ENCODE data around the gene SENP3. TPM values are rescaled to one million over a fixed set of nuclear protein-coding genes. Genes with fewer than 3 reads are reported as not detected.

The SENP3 gene
- 34.1 TPM for polyA plus RNA-seq (2013, experiment 1 of 2)
- polyA plus RNA-seq (2013, experiment 2 of 2), result 35.5 TPM

- no peak within 1 kb of the TSS for H2BK15ac ChIP-seq (ENCODE audit: low read length)
- H3K23ac ChIP-seq (ENCODE audit: low read depth, low read length, poor library complexity), result peak within 1 kb of the TSS; percentile 81
- peak within 1 kb of the TSS; percentile 97 for H3K18ac ChIP-seq (ENCODE audit: low read length)
- no peak within 1 kb of the TSS for H3K14ac ChIP-seq (ENCODE audit: low read length)
- no CpG with 5 or more reads among the region's 82 CpGs for WGBS, 2 donors (ENCODE audit: extremely low coverage in 2 of 2, insufficient read length in 2 of 2, insufficient replicate concordance in 1 of 2)
- peak; percentile 94 for DNase-seq (ENCODE audit: low spot score)
- peaks cover 24 to 25% of the 10 kb centered on the region in 2 donors for H3K4me1 ChIP-seq (ENCODE audit: control insufficient read depth in 2 of 2, insufficient read depth in 1 of 2, low read depth in 1 of 2, low read length in 2 of 2)
- H2AK5ac ChIP-seq (ENCODE audit: low read depth, low read length), result peak within 1 kb of the TSS; percentile 27
- peak within 1 kb of the TSS; percentile 94 for H2AFZ ChIP-seq (ENCODE audit: low read length)
- H3K9ac ChIP-seq (ENCODE audit: low read depth, low read length, poor library complexity), result peak within 1 kb of the TSS; percentile 95
- peaks cover 9% of the 10 kb centered on the region for H3K79me1 ChIP-seq (ENCODE audit: low read depth, low read length)
- peak within 1 kb of the TSS; percentile 85 to 86 for H3K4me3 ChIP-seq (ENCODE audit: low read length in 2 of 2)
- peak within 1 kb of the TSS; percentile 66 for H3K27ac ChIP-seq (replicated peaks; ENCODE audit: low read length)
- peak within 1 kb of the TSS; percentile 58 for H2BK5ac ChIP-seq (ENCODE audit: low read length)
- H3K4me2 ChIP-seq (ENCODE audit: insufficient read depth, low read length, poor library complexity, severe bottlenecking), result peak within 1 kb of the TSS; percentile 95
- no peaks in the 10 kb centered on the region for H3K9me3 ChIP-seq (replicated peaks in 1 of 2; ENCODE audit: control insufficient read depth in 2 of 2, insufficient read depth in 1 of 2, low read depth in 1 of 2, low read length in 2 of 2)
- H3K36me3 ChIP-seq (replicated peaks in 1 of 2; ENCODE audit: control insufficient read depth in 2 of 2, insufficient read depth in 2 of 2, low read length in 2 of 2), result peaks cover 19 to 35% of the 10 kb centered on the region in 2 donors
- no peak within 1 kb of the TSS for H3K4ac ChIP-seq (ENCODE audit: low read length)
- peak within 1 kb of the TSS; percentile 7 for H2BK12ac ChIP-seq (ENCODE audit: low read length)
- H4K8ac ChIP-seq (ENCODE audit: low read depth, low read length), result no peak within 1 kb of the TSS
- H3K27me3 ChIP-seq (ENCODE audit: control insufficient read depth in 3 of 3, insufficient read depth in 3 of 3, low read depth in 1 of 3, low read length in 3 of 3), result no peaks in the 10 kb centered on the region
- peak within 1 kb of the TSS; percentile 29 for H2BK120ac ChIP-seq (ENCODE audit: low read depth, low read length)
- no peak within 1 kb of the TSS for H4K91ac ChIP-seq (ENCODE audit: low read depth, low read length, poor library complexity)
Observed at GRCh38 chr17:7561589-7562207, at the start of gene SENP3. Gene SENP3 (plus strand): TSS chr17:7561919. CDS start chr17:7563077, 1,158 bp downstream.

GRCh38 chr17:7512105-7512504 is 49.6 kb upstream of the SENP3 start:
- H2BK15ac ChIP-seq (ENCODE audit: low read length), result no peak overlapping the region
- H3K4me1 ChIP-seq (ENCODE audit: control insufficient read depth in 2 of 2, insufficient read depth in 1 of 2, low read depth in 1 of 2, low read length in 2 of 2), result no peaks in the 10 kb centered on the region
- no peak overlapping the region for H3K27ac ChIP-seq (replicated peaks; ENCODE audit: low read length)
- H3K9ac ChIP-seq (ENCODE audit: low read depth, low read length, poor library complexity), result no peak overlapping the region
- no peak overlapping the region for H2BK12ac ChIP-seq (ENCODE audit: low read length)
- no peak for DNase-seq (ENCODE audit: low spot score)
- WGBS, 2 donors (ENCODE audit: extremely low coverage in 2 of 2, insufficient read length in 2 of 2, insufficient replicate concordance in 1 of 2), result no CpG with 5 or more reads among the region's 15 CpGs
- H3K23ac ChIP-seq (ENCODE audit: low read depth, low read length, poor library complexity), result no peak overlapping the region
- no peaks in the 10 kb centered on the region for H3K27me3 ChIP-seq (ENCODE audit: control insufficient read depth in 3 of 3, insufficient read depth in 3 of 3, low read depth in 1 of 3, low read length in 3 of 3)
- no peak overlapping the region for H3K18ac ChIP-seq (ENCODE audit: low read length)
- H3K79me1 ChIP-seq (ENCODE audit: low read depth, low read length), result no peaks in the 10 kb centered on the region
- H3K4me2 ChIP-seq (ENCODE audit: insufficient read depth, low read length, poor library complexity, severe bottlenecking), result no peak overlapping the region
- H3K4me3 ChIP-seq (ENCODE audit: low read length in 2 of 2), result no peak overlapping the region
- H3K36me3 ChIP-seq (replicated peaks in 1 of 2; ENCODE audit: control insufficient read depth in 2 of 2, insufficient read depth in 2 of 2, low read length in 2 of 2), result peaks cover 54 to 91% of the 10 kb centered on the region in 2 donors
- no peak overlapping the region for H2BK120ac ChIP-seq (ENCODE audit: low read depth, low read length)
- no peak overlapping the region for H3K14ac ChIP-seq (ENCODE audit: low read length)
- no peak overlapping the region for H2AK5ac ChIP-seq (ENCODE audit: low read depth, low read length)
- peak overlapping the region; percentile 44 for H3K4ac ChIP-seq (ENCODE audit: low read length)
- no peak overlapping the region for H2BK5ac ChIP-seq (ENCODE audit: low read length)
- H2AFZ ChIP-seq (ENCODE audit: low read length), result no peak overlapping the region
- H3K9me3 ChIP-seq (replicated peaks in 1 of 2; ENCODE audit: control insufficient read depth in 2 of 2, insufficient read depth in 1 of 2, low read depth in 1 of 2, low read length in 2 of 2), result no peaks in the 10 kb centered on the region
- no peak overlapping the region for H4K91ac ChIP-seq (ENCODE audit: low read depth, low read length, poor library complexity)
- H4K8ac ChIP-seq (ENCODE audit: low read depth, low read length), result no peak overlapping the region

- Histone ChIP-seq H3K36me3 (replicated peaks in 1 of 2; ENCODE audit: control insufficient read depth in 2 of 2, insufficient read depth in 2 of 2, low read length in 2 of 2) (peaks cover 52 to 83% of the 10 kb centered on the region in 2 donors), H3K23ac (ENCODE audit: low read depth, low read length, poor library complexity) (no peak overlapping the region), H2BK5ac (ENCODE audit: low read length) (no peak overlapping the region), H2BK15ac (ENCODE audit: low read length) (no peak overlapping the region), H3K4me1 (ENCODE audit: control insufficient read depth in 2 of 2, insufficient read depth in 1 of 2, low read depth in 1 of 2, low read length in 2 of 2) (no peaks in the 10 kb centered on the region), H2BK12ac (ENCODE audit: low read length) (no peak overlapping the region), H3K9ac (ENCODE audit: low read depth, low read length, poor library complexity) (no peak overlapping the region), H2AK5ac (ENCODE audit: low read depth, low read length) (no peak overlapping the region), H3K4me3 (ENCODE audit: low read length in 2 of 2) (no peak overlapping the region), H3K27me3 (ENCODE audit: control insufficient read depth in 3 of 3, insufficient read depth in 3 of 3, low read depth in 1 of 3, low read length in 3 of 3) (no peaks in the 10 kb centered on the region), H3K27ac (replicated peaks; ENCODE audit: low read length) (no peak overlapping the region), H3K18ac (ENCODE audit: low read length) (no peak overlapping the region), H3K79me1 (ENCODE audit: low read depth, low read length) (no peaks in the 10 kb centered on the region), H4K91ac (ENCODE audit: low read depth, low read length, poor library complexity) (no peak overlapping the region), H3K14ac (ENCODE audit: low read length) (no peak overlapping the region), H2AFZ (ENCODE audit: low read length) (no peak overlapping the region), H2BK120ac (ENCODE audit: low read depth, low read length) (no peak overlapping the region), H3K4ac (ENCODE audit: low read length) (no peak overlapping the region), H4K8ac (ENCODE audit: low read depth, low read length) (no peak overlapping the region), H3K4me2 (ENCODE audit: insufficient read depth, low read length, poor library complexity, severe bottlenecking) (no peak overlapping the region), H3K9me3 (replicated peaks in 1 of 2; ENCODE audit: control insufficient read depth in 2 of 2, insufficient read depth in 1 of 2, low read depth in 1 of 2, low read length in 2 of 2) (no peaks in the 10 kb centered on the region)
- 100% methylated on average over 1 of the region's 20 CpGs; no CpG with 5 or more reads in 1 of the 2 donors for WGBS, 2 donors (ENCODE audit: extremely low coverage in 2 of 2, insufficient read length in 2 of 2, insufficient replicate concordance in 1 of 2)
- no peak for DNase-seq (ENCODE audit: low spot score)
Observed at GRCh38 chr17:7512824-7513540, 48.7 kb upstream of the SENP3 start.

- no peak overlapping the region for H2BK12ac ChIP-seq (ENCODE audit: low read length)
- no peak overlapping the region for H2AK5ac ChIP-seq (ENCODE audit: low read depth, low read length)
Observed at GRCh38 chr17:7513850-7514419, 47.8 kb upstream of the SENP3 start.

More at GRCh38 chr17:7513850-7514419, 47.8 kb upstream of the SENP3 start:
- H2AFZ ChIP-seq (ENCODE audit: low read length), result no peak overlapping the region
- H2BK5ac ChIP-seq (ENCODE audit: low read length), result no peak overlapping the region
- H3K18ac ChIP-seq (ENCODE audit: low read length), result no peak overlapping the region
- H3K9ac ChIP-seq (ENCODE audit: low read depth, low read length, poor library complexity), result no peak overlapping the region
- no peak overlapping the region for H3K4me2 ChIP-seq (ENCODE audit: insufficient read depth, low read length, poor library complexity, severe bottlenecking)
- no peaks in the 10 kb centered on the region for H3K9me3 ChIP-seq (replicated peaks in 1 of 2; ENCODE audit: control insufficient read depth in 2 of 2, insufficient read depth in 1 of 2, low read depth in 1 of 2, low read length in 2 of 2)
- H3K27me3 ChIP-seq (ENCODE audit: control insufficient read depth in 3 of 3, insufficient read depth in 3 of 3, low read depth in 1 of 3, low read length in 3 of 3), result no peaks in the 10 kb centered on the region
- H4K91ac ChIP-seq (ENCODE audit: low read depth, low read length, poor library complexity), result no peak overlapping the region
- no peak overlapping the region for H3K4ac ChIP-seq (ENCODE audit: low read length)
- peaks cover 2% of the 10 kb centered on the region for H3K79me1 ChIP-seq (ENCODE audit: low read depth, low read length)
- H4K8ac ChIP-seq (ENCODE audit: low read depth, low read length), result no peak overlapping the region
- no peak overlapping the region for H3K14ac ChIP-seq (ENCODE audit: low read length)
- H3K36me3 ChIP-seq (replicated peaks in 1 of 2; ENCODE audit: control insufficient read depth in 2 of 2, insufficient read depth in 2 of 2, low read length in 2 of 2), result peaks cover 45 to 74% of the 10 kb centered on the region in 2 donors
- DNase-seq (ENCODE audit: low spot score), result no peak
- peak overlapping the region; percentile 65 for H3K23ac ChIP-seq (ENCODE audit: low read depth, low read length, poor library complexity)
- no peak overlapping the region for H2BK120ac ChIP-seq (ENCODE audit: low read depth, low read length)
- 100% methylated on average over 1 of the region's 17 CpGs; no CpG with 5 or more reads in 1 of the 2 donors for WGBS, 2 donors (ENCODE audit: extremely low coverage in 2 of 2, insufficient read length in 2 of 2, insufficient replicate concordance in 1 of 2)
- H2BK15ac ChIP-seq (ENCODE audit: low read length), result no peak overlapping the region
- H3K4me1 ChIP-seq (ENCODE audit: control insufficient read depth in 2 of 2, insufficient read depth in 1 of 2, low read depth in 1 of 2, low read length in 2 of 2), result no peaks in the 10 kb centered on the region
- no peak overlapping the region for H3K27ac ChIP-seq (replicated peaks; ENCODE audit: low read length)
- peak overlapping the region in 1 of 2 donors; percentile 24 for H3K4me3 ChIP-seq (ENCODE audit: low read length in 2 of 2)

All from neuronal stem cell (in vitro differentiated cells).